SU-DHL-6 (cell line): ENCODE results near the gene BUB1.

Experiments used
- H2AFZ ChIP-seq: fragments of 200-600 bp; sonication (generic); 2 replicates; pipeline ENCODE4 v1.6.1; 2014; ENCODE audit warnings: low read depth, mild to moderate bottlenecking, moderate library complexity, mixed read lengths, antibody characterized with exemption, low read length; ENCODE audit not compliant: severe bottlenecking
- H3F3A ChIP-seq: fragments of 200-600 bp; shearing (Covaris generic); 2 replicates; pipeline ENCODE4 v1.6.0; 2016; ENCODE audit warnings: antibody characterized with exemption, mild to moderate bottlenecking; ENCODE audit not compliant: insufficient read depth
- H3K27ac ChIP-seq: fragments of 200-600 bp; sonication (generic); 2 replicates; pipeline ENCODE4 v1.5.1; 2016; ENCODE audit warnings: low read depth, mild to moderate bottlenecking, low read length, moderate library complexity, mixed read lengths
- H3K27me3 ChIP-seq: fragments of 200-600 bp; sonication (generic), shearing (Covaris generic); 2 replicates; pipeline ENCODE4 v1.6.0; 2014; ENCODE audit warnings: mild to moderate bottlenecking, low read length
- H3K36me3 ChIP-seq: fragments of 200-600 bp; sonication (generic); 2 replicates; pipeline ENCODE4 v1.6.1; 2014; ENCODE audit warnings: mild to moderate bottlenecking, low read length, mixed read lengths
- H3K4me2 ChIP-seq: fragments of 300-600, 200-600 bp; shearing (Covaris generic), sonication (generic); 2 replicates; pipeline ENCODE4 v1.6.0; 2014; ENCODE audit warnings: low read length, low read depth, mild to moderate bottlenecking; ENCODE audit not compliant: poor library complexity, severe bottlenecking
- H3K4me3 ChIP-seq: fragments of 200-600 bp; sonication (generic); 2 replicates; pipeline ENCODE4 v1.5.1; 2014; ENCODE audit warnings: antibody characterized with exemption, low read length, mild to moderate bottlenecking, mixed read lengths; ENCODE audit not compliant: insufficient read depth, poor library complexity, severe bottlenecking
- H3K79me2 ChIP-seq: fragments of 200-600 bp; sonication (generic); 2 replicates; pipeline ENCODE4 v1.6.1; 2014; ENCODE audit warnings: mild to moderate bottlenecking, low read length, moderate library complexity; ENCODE audit not compliant: insufficient read depth
- H3K9ac ChIP-seq: fragments of 200-600 bp; sonication (generic); 2 replicates; pipeline ENCODE4 v1.7.0; 2014; ENCODE audit warnings: mild to moderate bottlenecking, low read length
- H3K9me2 ChIP-seq: fragments of 200-600 bp; sonication (generic); replicated peaks from 2 replicates; pipeline ENCODE4 v1.6.1; 2014; ENCODE audit warnings: low read length; ENCODE audit not compliant: insufficient read depth
- H3K9me3 ChIP-seq: fragments of 200-600 bp; sonication (generic); 2 replicates; pipeline ENCODE4 v1.6.1; 2014; ENCODE audit warnings: low read length, mixed read lengths; ENCODE audit not compliant: insufficient read depth
- H4K20me1 ChIP-seq: fragments of 200-600 bp; sonication (generic); 2 replicates; pipeline ENCODE4 v1.6.1; 2014; ENCODE audit warnings: low read depth, mild to moderate bottlenecking, antibody characterized with exemption, low read length, moderate library complexity, mixed read lengths
- CTCF ChIP-seq: fragments of 200-600 bp; sonication (generic); IDR thresholded peaks from one replicate; pipeline ENCODE4 v1.5.1; 2017; ENCODE audit warnings: antibody characterized with exemption, mild to moderate bottlenecking, low read length, moderate library complexity; ENCODE audit not compliant: insufficient read depth, poor library complexity, severe bottlenecking
- EZH2phosphoT487 ChIP-seq: fragments of 200-600 bp; sonication (generic), shearing (Covaris generic); conservative IDR thresholded peaks from 2 replicates; pipeline ENCODE4 v1.6.1; 2018; ENCODE audit warnings: mild to moderate bottlenecking, antibody characterized with exemption, low read length, moderate library complexity, mixed read lengths

BUB1 gene

GRCh38 chr2:110714452-110715224 is 36.8 kb upstream of the BUB1 start:
- Histone ChIP-seq H3K4me2 (no peak overlapping the region), H3K79me2 (no peaks in the 10 kb centered on the region), H3K27ac (no peak overlapping the region), H2AFZ (no peak overlapping the region), H3K4me3 (no peak overlapping the region), H3K27me3 (no peaks in the 10 kb centered on the region), H3F3A (no peaks in the 10 kb centered on the region), H3K9me2 (no peaks in the 10 kb centered on the region), H3K9me3 (no peaks in the 10 kb centered on the region), H3K9ac (no peak overlapping the region), H4K20me1 (no peaks in the 10 kb centered on the region), H3K36me3 (no peaks in the 10 kb centered on the region)
- no peak for TF ChIP-seq EZH2phosphoT487
- no peak for TF ChIP-seq CTCF

GRCh38 chr2:110713513-110714362 is 35.9 kb upstream of the BUB1 start:
- H3F3A ChIP-seq: no peaks in the 10 kb centered on the region
- H2AFZ ChIP-seq: no peak overlapping the region
- H3K9me2 ChIP-seq: no peaks in the 10 kb centered on the region
- no peaks in the 10 kb centered on the region for H3K36me3 ChIP-seq
- TF ChIP-seq EZH2phosphoT487: no peak
- no peak for TF ChIP-seq CTCF
- H3K4me2 ChIP-seq: no peak overlapping the region
- no peaks in the 10 kb centered on the region for H3K79me2 ChIP-seq
- H3K9ac ChIP-seq: no peak overlapping the region
- no peaks in the 10 kb centered on the region for H3K9me3 ChIP-seq
- H3K4me3 ChIP-seq: no peak overlapping the region
- H3K27ac ChIP-seq: no peak overlapping the region
- H3K27me3 ChIP-seq: no peaks in the 10 kb centered on the region
- no peaks in the 10 kb centered on the region for H4K20me1 ChIP-seq

- Histone ChIP-seq H3K36me3 (no peaks in the 10 kb centered on the region), H3K9me3 (no peaks in the 10 kb centered on the region), H3K4me3 (no peak overlapping the region), H3K9me2 (no peaks in the 10 kb centered on the region), H3K4me2 (no peak overlapping the region), H2AFZ (no peak overlapping the region), H3F3A (no peaks in the 10 kb centered on the region), H4K20me1 (no peaks in the 10 kb centered on the region), H3K27ac (no peak overlapping the region), H3K79me2 (no peaks in the 10 kb centered on the region), H3K9ac (no peak overlapping the region), H3K27me3 (no peaks in the 10 kb centered on the region)
- TF ChIP-seq CTCF (no peak), EZH2phosphoT487 (no peak)
Measured at GRCh38 chr2:110712737-110713136, 34.9 kb upstream of the BUB1 start.
